Measurements from ENCODE around the gene DTD1. TPM values are rescaled to one million over a fixed set of nuclear protein-coding genes. Genes with fewer than 3 reads are reported as not detected.

Gene DTD1
- total RNA-seq, 1 donor, result 52.1 TPM

GRCh38 chr20:18645851-18646250 is 58.0 kb downstream of the DTD1 start:
- Histone ChIP-seq H2AFZ (ENCODE audit: low read length) (no peak overlapping the region), H3K79me2 (ENCODE audit: insufficient read depth, low read length) (peaks cover 5% of the 10 kb centered on the region), H3K4me3 (ENCODE audit: insufficient read depth, low read length) (no peak overlapping the region), H3K9me3 (ENCODE audit: low read depth, low read length) (no peaks in the 10 kb centered on the region), H3K27me3 (ENCODE audit: insufficient read depth, low read length) (no peaks in the 10 kb centered on the region), H3K36me3 (ENCODE audit: insufficient read depth, low read length) (no peaks in the 10 kb centered on the region), H4K20me1 (ENCODE audit: insufficient read depth, low read length) (no peaks in the 10 kb centered on the region), H3K27ac (ENCODE audit: low read depth, low read length) (no peak overlapping the region), H3K4me2 (ENCODE audit: insufficient read depth, low read length) (no peak overlapping the region), H3K4me1 (ENCODE audit: insufficient read depth, low read length) (no peaks in the 10 kb centered on the region)
- DNase-seq (ENCODE audit: insufficient read length, low spot score, missing footprints), result no peak
- no peak for TF ChIP-seq CTCF (IDR thresholded peaks at IDR 0.05; ENCODE audit: extremely low read depth, low read depth, low read length)

GRCh38 chr20:18647777-18648176 is 59.9 kb downstream of the DTD1 start:
- Histone ChIP-seq H3K9me3 (ENCODE audit: low read depth, low read length) (no peaks in the 10 kb centered on the region), H3K4me3 (ENCODE audit: insufficient read depth, low read length) (no peak overlapping the region), H4K20me1 (ENCODE audit: insufficient read depth, low read length) (no peaks in the 10 kb centered on the region), H3K79me2 (ENCODE audit: insufficient read depth, low read length) (peaks cover 5% of the 10 kb centered on the region), H3K36me3 (ENCODE audit: insufficient read depth, low read length) (no peaks in the 10 kb centered on the region), H3K27ac (ENCODE audit: low read depth, low read length) (no peak overlapping the region), H3K4me1 (ENCODE audit: insufficient read depth, low read length) (no peaks in the 10 kb centered on the region), H3K4me2 (ENCODE audit: insufficient read depth, low read length) (no peak overlapping the region), H3K27me3 (ENCODE audit: insufficient read depth, low read length) (no peaks in the 10 kb centered on the region), H2AFZ (ENCODE audit: low read length) (no peak overlapping the region)
- no peak for TF ChIP-seq CTCF (IDR thresholded peaks at IDR 0.05; ENCODE audit: extremely low read depth, low read depth, low read length)
- DNase-seq (ENCODE audit: insufficient read length, low spot score, missing footprints), result no peak

- Histone ChIP-seq H3K27me3 (ENCODE audit: insufficient read depth, low read length) (no peaks in the 10 kb centered on the region), H3K4me1 (ENCODE audit: insufficient read depth, low read length) (no peaks in the 10 kb centered on the region), H3K36me3 (ENCODE audit: insufficient read depth, low read length) (no peaks in the 10 kb centered on the region), H3K27ac (ENCODE audit: low read depth, low read length) (no peak overlapping the region), H2AFZ (ENCODE audit: low read length) (no peak overlapping the region), H3K4me3 (ENCODE audit: insufficient read depth, low read length) (no peak overlapping the region), H3K4me2 (ENCODE audit: insufficient read depth, low read length) (no peak overlapping the region), H3K9me3 (ENCODE audit: low read depth, low read length) (no peaks in the 10 kb centered on the region), H4K20me1 (ENCODE audit: insufficient read depth, low read length) (no peaks in the 10 kb centered on the region), H3K79me2 (ENCODE audit: insufficient read depth, low read length) (no peaks in the 10 kb centered on the region)
- TF ChIP-seq CTCF (IDR thresholded peaks at IDR 0.05; ENCODE audit: extremely low read depth, low read depth, low read length), result no peak
- no peak for DNase-seq (ENCODE audit: insufficient read length, low spot score, missing footprints)
Measured at GRCh38 chr20:18650224-18650623, 62.4 kb downstream of the DTD1 start.

- Histone ChIP-seq H3K79me2 (ENCODE audit: insufficient read depth, low read length) (no peaks in the 10 kb centered on the region), H2AFZ (ENCODE audit: low read length) (no peak overlapping the region), H3K27me3 (ENCODE audit: insufficient read depth, low read length) (no peaks in the 10 kb centered on the region), H4K20me1 (ENCODE audit: insufficient read depth, low read length) (no peaks in the 10 kb centered on the region), H3K4me1 (ENCODE audit: insufficient read depth, low read length) (peaks cover 11% of the 10 kb centered on the region), H3K9me3 (ENCODE audit: low read depth, low read length) (no peaks in the 10 kb centered on the region), H3K4me3 (ENCODE audit: insufficient read depth, low read length) (no peak overlapping the region), H3K27ac (ENCODE audit: low read depth, low read length) (no peak overlapping the region), H3K4me2 (ENCODE audit: insufficient read depth, low read length) (no peak overlapping the region), H3K36me3 (ENCODE audit: insufficient read depth, low read length) (no peaks in the 10 kb centered on the region)
- TF ChIP-seq CTCF (IDR thresholded peaks at IDR 0.05; ENCODE audit: extremely low read depth, low read depth, low read length), result no peak
- DNase-seq (ENCODE audit: insufficient read length, low spot score, missing footprints), result no peak
Measured at GRCh38 chr20:18653736-18654447, 66.0 kb downstream of the DTD1 start.
